Mucosa of rectum (tissue), 2 donors: ENCODE data around the gene DEDD2.

Experiments
- H3K27ac ChIP-seq, 2 donors: one replicate each; pipeline ENCODE4 v1.7.0; 2013; ENCODE audit warnings: inconsistent platforms in 2 of 2, low read depth in 2 of 2, low read length in 2 of 2
- H3K27me3 ChIP-seq, 2 donors: one replicate each; pipeline ENCODE4 v1.7.0; 2013; ENCODE audit warnings: low read length in 2 of 2; ENCODE audit not compliant: control insufficient read depth in 2 of 2, insufficient read depth in 2 of 2
- H3K36me3 ChIP-seq, 2 donors: one replicate each; pipeline ENCODE4 v1.7.0; 2013; ENCODE audit warnings: low read length in 2 of 2; ENCODE audit not compliant: control insufficient read depth in 2 of 2, insufficient read depth in 2 of 2
- H3K4me1 ChIP-seq, 2 donors: one replicate each; pipeline ENCODE4 v1.7.0; 2013; ENCODE audit warnings: low read length in 2 of 2, mild to moderate bottlenecking in 1 of 2; ENCODE audit not compliant: control insufficient read depth in 2 of 2, insufficient read depth in 2 of 2
- H3K4me3 ChIP-seq, 2 donors: one replicate each; pipeline ENCODE4 v1.7.0; 2013; ENCODE audit warnings: low read length in 2 of 2
- H3K9ac ChIP-seq, 2 donors: one replicate each; pipeline ENCODE4 v1.7.0; 2013; ENCODE audit warnings: low read length in 2 of 2, low read depth in 1 of 2, mild to moderate bottlenecking in 1 of 2
- H3K9me3 ChIP-seq, 2 donors: one replicate each; pipeline ENCODE4 v1.7.0; 2013; ENCODE audit warnings: low read length in 2 of 2; ENCODE audit not compliant: control insufficient read depth in 2 of 2
- donor health status: healthy.
- donor health status: Normal muscosa, but diverticular disease.

DEDD2 gene

GRCh38 chr19:42207767-42208271 lies 9.7 kb downstream of the DEDD2 start:
- peaks cover 45 to 73% of the 10 kb centered on the region in 2 donors for H3K36me3 ChIP-seq
- H3K27ac ChIP-seq, result peak overlapping the region in 1 of 2 donors; percentile 60
- H3K4me1 ChIP-seq, result peaks cover 8 to 12% of the 10 kb centered on the region in 2 donors
- no peak overlapping the region for H3K9ac ChIP-seq
- no peak overlapping the region for H3K4me3 ChIP-seq
- no peaks in the 10 kb centered on the region for H3K27me3 ChIP-seq
- H3K9me3 ChIP-seq, result no peaks in the 10 kb centered on the region

- Histone ChIP-seq H3K4me1 (peaks cover 8 to 12% of the 10 kb centered on the region in 2 donors), H3K27me3 (no peaks in the 10 kb centered on the region), H3K4me3 (no peak overlapping the region), H3K9me3 (no peaks in the 10 kb centered on the region), H3K9ac (no peak overlapping the region), H3K27ac (peak overlapping the region; percentile 48 to 60), H3K36me3 (peaks cover 51 to 76% of the 10 kb centered on the region in 2 donors)
These were observed 10.4 kb downstream of the DEDD2 start for GRCh38 chr19:42206871-42207755.

GRCh38 chr19:42204664-42205063 lies 12.8 kb downstream of the DEDD2 start:
- Histone ChIP-seq H3K27me3 (no peaks in the 10 kb centered on the region), H3K9me3 (no peaks in the 10 kb centered on the region), H3K36me3 (peaks cover 61 to 90% of the 10 kb centered on the region in 2 donors), H3K9ac (no peak overlapping the region), H3K27ac (no peak overlapping the region), H3K4me3 (no peak overlapping the region), H3K4me1 (peaks cover 21 to 24% of the 10 kb centered on the region in 2 donors)

GRCh38 chr19:42203700-42204099 lies 13.8 kb downstream of the DEDD2 start:
- Histone ChIP-seq H3K4me3 (no peak overlapping the region), H3K27me3 (no peaks in the 10 kb centered on the region), H3K27ac (no peak overlapping the region), H3K36me3 (peaks cover 63 to 91% of the 10 kb centered on the region in 2 donors), H3K9ac (no peak overlapping the region), H3K9me3 (no peaks in the 10 kb centered on the region), H3K4me1 (peaks cover 26 to 29% of the 10 kb centered on the region in 2 donors)

- Histone ChIP-seq H3K9me3 (no peaks in the 10 kb centered on the region), H3K36me3 (peaks cover 58 to 89% of the 10 kb centered on the region in 2 donors), H3K27me3 (no peaks in the 10 kb centered on the region), H3K4me3 (no peak overlapping the region), H3K4me1 (peaks cover 26 to 38% of the 10 kb centered on the region in 2 donors), H3K9ac (no peak overlapping the region), H3K27ac (peak overlapping the region; percentile 16 to 85)
These were observed 15.1 kb downstream of the DEDD2 start for GRCh38 chr19:42202290-42202880.

- Histone ChIP-seq H3K4me3 (peak overlapping the region in 1 of 2 donors; percentile 7), H3K4me1 (peaks cover 26 to 41% of the 10 kb centered on the region in 2 donors), H3K9ac (no peak overlapping the region), H3K9me3 (no peaks in the 10 kb centered on the region), H3K27me3 (no peaks in the 10 kb centered on the region), H3K27ac (peak overlapping the region; percentile 66 to 85), H3K36me3 (peaks cover 57 to 87% of the 10 kb centered on the region in 2 donors)
These were observed 15.8 kb downstream of the DEDD2 start for GRCh38 chr19:42201489-42202289.

GRCh38 chr19:42200116-42200715 lies 17.3 kb downstream of the DEDD2 start:
- H3K9ac ChIP-seq, result peak overlapping the region in 1 of 2 donors; percentile 38
- H3K27ac ChIP-seq, result peak overlapping the region in 1 of 2 donors; percentile 85
- peak overlapping the region in 1 of 2 donors; percentile 22 for H3K4me3 ChIP-seq
- peaks cover 52 to 80% of the 10 kb centered on the region in 2 donors for H3K36me3 ChIP-seq
- peaks cover 26 to 44% of the 10 kb centered on the region in 2 donors for H3K4me1 ChIP-seq
- H3K27me3 ChIP-seq, result no peaks in the 10 kb centered on the region
- H3K9me3 ChIP-seq, result no peaks in the 10 kb centered on the region

- peaks cover 26 to 44% of the 10 kb centered on the region in 2 donors for H3K4me1 ChIP-seq
- no peaks in the 10 kb centered on the region for H3K9me3 ChIP-seq
- H3K4me3 ChIP-seq, result peak overlapping the region in 1 of 2 donors; percentile 22
- peak overlapping the region in 1 of 2 donors; percentile 54 for H3K9ac ChIP-seq
- H3K36me3 ChIP-seq, result peaks cover 47 to 74% of the 10 kb centered on the region in 2 donors
- H3K27me3 ChIP-seq, result no peaks in the 10 kb centered on the region
- peak overlapping the region; percentile 29 to 85 for H3K27ac ChIP-seq
These were observed 17.9 kb downstream of the DEDD2 start for GRCh38 chr19:42199440-42200115.
